CD4-positive, CD25-positive, alpha-beta regulatory T cell (primary cell): Measurements from ENCODE around the gene GRAMD4. TPM values are rescaled to one million over a fixed set of nuclear protein-coding genes. Genes with fewer than 3 reads are reported as not detected.
"Not testable (repeated sequence)": the region's sequence is repeated elsewhere in the genome, so short reads cannot be mapped to it uniquely, and the experiment has no call there.

Source experiments
- ATAC-seq, 2 donors: fragments of 150-1000 bp; cut with Tn5 transposase; one replicate each; pipeline ENCODE4 v1.10.0; 2021; ENCODE audit warnings: low read depth in 2 of 2, moderate number of reproducible peaks in 2 of 2, moderate library complexity in 1 of 2
- DNase-seq, 3 donors: peaks; one replicate each; pipeline versions ENCODE4 v3.0.0 to v3.0.0-alpha.2; 2012 to 2022; ENCODE audit warnings: mixed read lengths in 1 of 3
- H3K27ac ChIP-seq: one replicate; pipeline ENCODE4 v1.7.0; 2013; ENCODE audit warnings: mild to moderate bottlenecking, low read length; ENCODE audit not compliant: insufficient read depth, poor library complexity, severe bottlenecking
- H3K27me3 ChIP-seq: one replicate; pipeline ENCODE4 v1.7.0; 2013; ENCODE audit warnings: low read length; ENCODE audit not compliant: control insufficient read depth, insufficient read depth
- H3K36me3 ChIP-seq: one replicate; pipeline ENCODE4 v1.7.0; 2013; ENCODE audit warnings: mild to moderate bottlenecking, low read length, moderate library complexity; ENCODE audit not compliant: control insufficient read depth, insufficient read depth
- H3K4me1 ChIP-seq: 2 replicates; pipeline ENCODE4 v1.7.0; 2013; ENCODE audit warnings: mild to moderate bottlenecking, low read length; ENCODE audit not compliant: insufficient read depth, control insufficient read depth, poor library complexity, severe bottlenecking
- H3K4me3 ChIP-seq: one replicate; pipeline ENCODE4 v1.7.0; 2013; ENCODE audit warnings: low read depth, mild to moderate bottlenecking, low read length, moderate library complexity
- H3K9me3 ChIP-seq, 2 experiments: 1 replicate in 1 of 2; 2 replicates in 1 of 2; pipeline ENCODE4 v1.7.0; 2013; ENCODE audit warnings: low read length in 2 of 2, mild to moderate bottlenecking in 1 of 2, moderate library complexity in 1 of 2; ENCODE audit not compliant: control insufficient read depth in 2 of 2
- H3K27ac Mint-ChIP-seq, 3 donors: one replicate each; pipeline ENCODE4 v1.8.0; 2020 to 2022; ENCODE audit warnings: mild to moderate bottlenecking in 3 of 3, mixed read lengths in 3 of 3, moderate library complexity in 2 of 3
- H3K27me3 Mint-ChIP-seq: one replicate; pipeline ENCODE4 v1.8.0; 2022; ENCODE audit warnings: mild to moderate bottlenecking, mixed read lengths
- H3K36me3 Mint-ChIP-seq: one replicate; pipeline ENCODE4 v1.8.0; 2020; ENCODE audit warnings: mixed read lengths
- H3K4me1 Mint-ChIP-seq, 4 donors: one replicate each; pipeline ENCODE4 v1.8.0; 2020 to 2022; ENCODE audit warnings: mixed read lengths in 4 of 4, mild to moderate bottlenecking in 1 of 4
- H3K4me3 Mint-ChIP-seq, 4 donors: one replicate each; pipeline ENCODE4 v1.8.0; 2020 to 2022; ENCODE audit warnings: mild to moderate bottlenecking in 4 of 4, mixed read lengths in 4 of 4, moderate library complexity in 3 of 4
- H3K9me3 Mint-ChIP-seq, 7 donors: one replicate each; pipeline ENCODE4 v1.8.0; 2020 to 2022; ENCODE audit warnings: mixed read lengths in 7 of 7, mild to moderate bottlenecking in 3 of 7, moderate library complexity in 2 of 7
- polyA plus RNA-seq, 4 donors: library from polyadenylated mRNA; unstranded; fragments of 300-500 nt; fragmentation: Illumina TruSeq; gene quantifications; one replicate each; pipeline ENCODE4 v1.2.3, GENCODE V29; 2021
- total RNA-seq: library from RNA; stranded (reverse); gene quantifications from one replicate; pipeline ENCODE4 v1.2.3, GENCODE V29; 2022

GRAMD4 gene
- total and polyA plus RNA-seq, 5 donors from 2014 or later = 7.0 to 43.6 (median 7.5) TPM

DNA sequence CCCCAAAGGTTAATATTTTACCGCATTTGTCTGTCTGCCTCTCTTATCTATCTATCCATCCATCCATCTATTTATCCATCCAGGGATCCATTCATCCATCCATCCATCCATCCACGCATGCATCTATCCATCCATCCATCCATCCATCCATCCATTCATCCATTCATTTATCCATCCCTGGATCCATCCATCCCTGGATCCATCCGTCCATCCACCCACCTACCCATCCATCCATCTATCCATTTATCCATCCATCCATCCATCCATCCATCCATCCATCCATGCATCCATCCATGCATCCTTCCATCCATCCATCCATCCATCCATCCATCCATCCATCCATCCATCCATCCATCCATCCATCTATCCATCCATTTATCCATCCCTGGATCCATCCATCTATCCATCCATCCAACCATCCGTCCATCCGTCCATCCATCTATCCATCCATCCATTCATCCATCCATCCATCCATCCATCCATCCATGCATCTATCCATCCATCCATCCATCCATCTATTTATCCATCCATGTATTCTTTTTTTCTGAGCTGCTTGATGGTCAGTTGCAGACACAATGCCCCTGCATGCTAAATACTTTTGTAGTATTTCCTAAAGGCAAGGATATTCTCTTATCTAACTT is 22.8 kb downstream of the GRAMD4 start:
- H3K27ac ChIP-seq, H3K4me3 ChIP-seq, H3K4me3 Mint-ChIP-seq, DNase-seq, H3K9me3 ChIP-seq, H3K27me3 Mint-ChIP-seq, H3K36me3 ChIP-seq, H3K4me1 ChIP-seq, ATAC-seq, H3K9me3 Mint-ChIP-seq, H3K27me3 ChIP-seq: not testable (repeated sequence)
- peak overlapping the region in 1 of 3 donors; percentile 1 for H3K27ac Mint-ChIP-seq
- H3K4me1 Mint-ChIP-seq = peaks cover 0 to 22% (median 8%) of the 10 kb centered on the region in 4 donors
- peaks cover 27% of the 10 kb centered on the region for H3K36me3 Mint-ChIP-seq

DNA sequence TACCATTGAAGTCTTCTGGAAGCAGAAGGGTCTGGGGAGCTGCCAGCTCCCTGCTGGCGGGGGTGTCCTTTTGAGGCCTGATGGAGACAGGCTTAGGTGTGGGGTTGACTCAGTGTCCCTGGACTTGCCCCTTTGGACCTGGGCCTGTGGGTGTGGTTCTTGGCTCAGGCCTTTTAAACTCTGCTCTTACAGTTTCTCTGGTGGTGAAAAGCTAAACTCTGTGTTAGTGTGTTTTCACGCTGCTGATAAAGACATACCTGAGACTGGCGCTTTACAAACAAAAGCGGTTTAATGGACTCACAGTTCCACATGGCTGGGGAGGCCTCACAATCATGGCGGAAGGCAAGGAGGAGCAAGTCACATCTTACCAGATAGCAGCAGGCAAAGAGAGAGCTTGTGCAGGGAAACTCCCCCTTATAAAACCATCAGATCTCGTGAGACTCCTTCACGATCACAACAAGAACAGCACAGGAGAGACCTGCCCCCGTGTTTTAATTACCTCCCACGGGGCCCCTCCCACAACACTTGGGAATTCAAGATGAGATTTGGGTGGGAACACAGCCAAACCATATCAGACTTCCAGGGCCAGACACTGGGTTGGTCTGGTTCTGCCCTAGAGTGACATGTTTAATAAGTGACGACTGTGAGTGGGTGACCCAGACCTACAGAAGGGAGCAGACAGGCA is 26.5 kb downstream of the GRAMD4 start:
- H3K9me3 ChIP-seq = no peaks in the 10 kb centered on the region
- Mint-ChIP-seq H3K4me3 (peak overlapping the region in 1 of 4 donors; percentile 61), H3K4me1 (peaks cover 0 to 30% (median 7%) of the 10 kb centered on the region in 4 donors), H3K36me3 (peaks cover 24% of the 10 kb centered on the region), H3K9me3 (peaks cover 0 to 2% (median 0%) of the 10 kb centered on the region in 7 donors), H3K27ac (no peak overlapping the region), H3K27me3 (no peaks in the 10 kb centered on the region)
- H3K4me1 ChIP-seq = no peaks in the 10 kb centered on the region
- no peak overlapping the region for H3K4me3 ChIP-seq
- no peak for ATAC-seq
- no peak for DNase-seq
- no peaks in the 10 kb centered on the region for H3K27me3 ChIP-seq
- H3K36me3 ChIP-seq = no peaks in the 10 kb centered on the region
- no peak overlapping the region for H3K27ac ChIP-seq

DNA sequence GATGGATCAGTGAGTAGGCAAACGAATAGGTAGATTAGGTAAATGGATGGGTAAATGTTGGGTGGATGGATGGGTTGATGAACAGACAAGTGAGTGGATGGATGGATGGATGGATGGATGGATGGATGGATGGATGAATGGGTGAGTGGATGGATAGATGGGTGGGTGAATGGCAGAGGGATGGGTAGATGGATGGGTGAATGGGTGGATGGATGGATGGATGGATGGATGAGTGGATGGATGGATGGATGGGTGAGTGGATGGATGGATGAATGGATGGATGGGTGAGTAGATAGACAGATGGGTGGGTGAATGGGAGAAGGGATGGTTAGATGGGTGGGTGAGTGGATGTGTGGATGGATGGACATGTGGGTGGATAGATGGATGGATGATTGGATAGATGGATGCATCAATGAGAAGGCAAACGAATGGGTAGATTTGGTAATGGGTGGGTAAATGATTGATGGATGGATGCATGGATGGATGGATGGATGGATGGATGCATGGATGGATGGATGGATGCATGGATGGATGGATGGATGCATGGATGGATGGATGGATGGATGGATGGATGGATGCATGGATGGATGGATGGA is 28.1 kb downstream of the GRAMD4 start:
- not testable (repeated sequence) for DNase-seq, H3K9me3 Mint-ChIP-seq
- peak overlapping the region in 1 of 3 donors; percentile 58 for H3K27ac Mint-ChIP-seq

DNA sequence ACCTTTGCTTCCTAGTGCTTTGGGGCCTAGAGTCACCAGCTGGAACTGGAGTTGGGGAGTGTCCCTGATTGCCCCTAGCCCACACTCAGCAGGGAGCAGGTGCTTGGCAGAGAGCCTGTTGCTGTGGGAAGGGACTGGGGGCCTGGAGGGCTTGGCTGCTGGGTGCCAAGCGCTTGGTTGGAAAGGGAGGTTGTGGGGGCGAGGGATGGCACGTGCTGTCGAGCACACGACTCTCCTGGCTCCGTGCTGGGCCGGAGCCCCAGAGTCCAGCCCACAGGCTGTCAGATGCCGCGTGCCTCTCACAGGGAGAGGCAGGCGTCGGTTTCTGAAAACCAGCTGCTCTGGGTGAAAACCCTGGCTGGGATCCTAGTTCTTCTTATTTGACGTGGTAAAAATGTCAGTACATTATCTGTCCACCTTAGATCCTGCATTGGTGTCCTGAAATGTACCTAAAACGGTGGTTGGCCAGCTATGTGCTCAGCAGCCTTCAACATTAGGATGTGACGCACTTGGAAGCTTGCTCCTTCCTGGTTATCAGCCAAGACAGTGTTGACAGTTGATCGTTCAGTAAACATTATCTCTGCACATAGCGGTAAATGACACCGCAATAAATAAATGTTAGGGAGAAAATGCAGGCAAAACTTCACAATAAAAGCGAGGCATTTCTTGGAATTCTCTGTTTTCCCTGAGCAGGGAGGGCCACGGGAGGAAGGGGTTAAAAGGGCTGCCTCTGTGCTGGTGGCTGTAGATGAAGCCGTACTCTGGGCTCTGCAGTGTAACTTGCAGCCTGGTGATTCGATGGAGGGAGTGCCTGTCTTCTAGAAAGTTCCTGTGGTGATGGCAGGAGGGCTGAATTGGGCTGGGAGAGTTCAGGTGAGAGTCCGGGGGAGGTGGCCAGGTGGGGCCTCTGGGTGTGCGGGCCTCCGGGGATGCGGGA is 29.2 kb downstream of the GRAMD4 start:
- Mint-ChIP-seq H3K27me3 (no peaks in the 10 kb centered on the region), H3K36me3 (peaks cover 3% of the 10 kb centered on the region), H3K9me3 (peaks cover 0 to 1% (median 0%) of the 10 kb centered on the region in 7 donors), H3K4me1 (peaks cover 0 to 34% (median 8%) of the 10 kb centered on the region in 4 donors), H3K4me3 (no peak overlapping the region), H3K27ac (peak overlapping the region in 2 of 3 donors; percentile 51 to 65)
- Histone ChIP-seq H3K27me3 (no peaks in the 10 kb centered on the region), H3K4me1 (peaks cover 10% of the 10 kb centered on the region), H3K27ac (no peak overlapping the region), H3K4me3 (no peak overlapping the region), H3K36me3 (no peaks in the 10 kb centered on the region), H3K9me3 (no peaks in the 10 kb centered on the region)
- no peak for ATAC-seq
- DNase-seq = no peak

More for the DNA sequence above, 28.1 kb downstream of the GRAMD4 start:
- Mint-ChIP-seq H3K36me3 (peaks cover 14% of the 10 kb centered on the region), H3K4me1 (peaks cover 0 to 35% (median 12%) of the 10 kb centered on the region in 4 donors)
- H3K27ac ChIP-seq, H3K27me3 ChIP-seq, H3K4me3 Mint-ChIP-seq, H3K27me3 Mint-ChIP-seq, H3K9me3 ChIP-seq, ATAC-seq, H3K4me3 ChIP-seq, H3K4me1 ChIP-seq, H3K36me3 ChIP-seq: not testable (repeated sequence)

DNA sequence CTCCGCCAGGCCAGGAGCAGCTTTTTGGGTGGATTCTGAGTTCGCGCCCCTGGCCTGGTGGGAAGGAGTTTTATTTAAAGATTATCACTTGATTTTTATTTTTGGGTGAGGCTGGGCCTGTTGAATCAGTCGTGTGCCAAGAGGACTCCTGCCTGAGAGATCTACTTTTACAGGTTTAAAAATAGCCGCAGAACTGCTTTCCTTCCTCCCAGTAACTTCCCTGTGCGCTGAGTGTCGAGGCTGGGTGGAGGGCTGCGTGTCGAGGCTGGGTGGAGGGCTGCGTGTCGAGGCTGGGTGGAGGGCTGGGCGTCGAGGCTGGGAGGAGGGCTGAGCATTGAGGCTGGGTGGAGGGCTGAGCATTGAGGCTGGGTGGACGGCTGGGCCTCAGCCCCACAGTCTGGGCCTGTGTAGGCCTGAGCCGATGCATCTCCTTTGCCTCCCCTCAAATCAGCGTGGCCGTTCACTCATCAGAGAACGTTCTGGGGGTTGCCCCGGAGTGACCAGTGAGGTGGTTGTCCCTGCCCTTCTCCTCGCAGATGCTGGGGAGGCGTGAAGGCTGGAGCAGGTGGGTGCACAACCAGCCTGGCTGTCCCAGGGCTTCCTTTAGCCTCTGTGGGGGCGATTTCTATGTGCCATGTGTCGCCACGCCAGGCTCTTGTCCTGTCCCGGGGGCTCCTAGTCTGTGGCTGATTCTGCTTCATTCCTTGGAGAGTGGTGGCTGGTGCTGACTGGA is 30.1 kb downstream of the GRAMD4 start:
- ATAC-seq (no peak), DNase-seq (no peak)
- H3K4me3 Mint-ChIP-seq = no peak overlapping the region
- H3K27me3 Mint-ChIP-seq = no peaks in the 10 kb centered on the region
- no peak overlapping the region for H3K27ac ChIP-seq
- H3K4me3 ChIP-seq = no peak overlapping the region
- peaks cover 10% of the 10 kb centered on the region for H3K4me1 ChIP-seq
- no peaks in the 10 kb centered on the region for H3K9me3 Mint-ChIP-seq
- peak overlapping the region in 1 of 3 donors; percentile 51 for H3K27ac Mint-ChIP-seq
- H3K36me3 Mint-ChIP-seq = peaks cover 3% of the 10 kb centered on the region
- no peaks in the 10 kb centered on the region for H3K9me3 ChIP-seq
- H3K27me3 ChIP-seq = no peaks in the 10 kb centered on the region
- no peaks in the 10 kb centered on the region for H3K36me3 ChIP-seq
- H3K4me1 Mint-ChIP-seq = peaks cover 0 to 34% (median 8%) of the 10 kb centered on the region in 4 donors

DNA sequence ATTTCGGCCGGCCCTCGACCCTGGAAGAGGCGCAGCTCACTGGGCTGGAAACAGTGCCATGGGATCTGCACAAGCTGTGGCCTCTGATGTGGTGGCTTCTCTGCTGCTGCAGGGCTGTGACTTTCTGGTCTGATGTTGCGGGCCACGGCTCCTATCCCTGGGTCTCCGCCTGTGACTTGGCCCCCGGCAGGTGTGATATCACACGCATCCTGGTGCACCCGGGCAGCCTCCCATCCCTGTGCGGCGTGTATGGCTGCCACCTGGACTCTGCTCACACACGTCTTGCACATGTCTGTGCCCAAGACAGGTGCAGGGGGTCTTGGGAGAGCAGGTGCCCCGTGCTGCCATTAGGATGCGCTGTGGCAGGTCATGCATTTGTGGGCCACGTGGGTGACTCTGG is 31.1 kb downstream of the GRAMD4 start:
- Histone ChIP-seq H3K4me1 (peaks cover 10% of the 10 kb centered on the region), H3K27me3 (no peaks in the 10 kb centered on the region), H3K27ac (no peak overlapping the region), H3K9me3 (no peaks in the 10 kb centered on the region), H3K4me3 (no peak overlapping the region), H3K36me3 (no peaks in the 10 kb centered on the region)
- Mint-ChIP-seq H3K36me3 (peaks cover 3% of the 10 kb centered on the region), H3K4me1 (peaks cover 0 to 34% (median 8%) of the 10 kb centered on the region in 4 donors), H3K4me3 (no peak overlapping the region), H3K9me3 (no peaks in the 10 kb centered on the region), H3K27me3 (no peaks in the 10 kb centered on the region), H3K27ac (peak overlapping the region in 1 of 3 donors; percentile 20)
- no peak for ATAC-seq
- no peak for DNase-seq
